Neuronal stem cell (in vitro differentiated cells): Measurements from ENCODE around the gene UMODL1.

ENCODE experiments used
- DNase-seq: peaks from one replicate; pipeline ENCODE4 v3.0.0-alpha.2; 2013; ENCODE audit warnings: low spot score
- H2AFZ ChIP-seq: one replicate; pipeline ENCODE4 v1.6.1; 2013; ENCODE audit warnings: mild to moderate bottlenecking, low read length, inconsistent platforms
- H2AK5ac ChIP-seq: 2 replicates; pipeline ENCODE4 v1.6.1; 2013; ENCODE audit warnings: low read depth, mild to moderate bottlenecking, inconsistent platforms, low read length, moderate library complexity, mixed read lengths
- H2BK120ac ChIP-seq: 2 replicates; pipeline ENCODE4 v1.6.1; 2013; ENCODE audit warnings: low read depth, mild to moderate bottlenecking, inconsistent platforms, low read length, moderate library complexity, mixed read lengths
- H2BK12ac ChIP-seq: one replicate; pipeline ENCODE4 v1.6.1; 2013; ENCODE audit warnings: low read length, inconsistent platforms
- H2BK15ac ChIP-seq: 2 replicates; pipeline ENCODE4 v1.6.1; 2013; ENCODE audit warnings: mild to moderate bottlenecking, low read length, inconsistent platforms, mixed read lengths
- H2BK5ac ChIP-seq: one replicate; pipeline ENCODE4 v1.6.1; 2013; ENCODE audit warnings: inconsistent platforms, mild to moderate bottlenecking, low read length, moderate library complexity
- H3K14ac ChIP-seq: one replicate; pipeline ENCODE4 v1.6.1; 2013; ENCODE audit warnings: low read length, inconsistent platforms
- H3K18ac ChIP-seq: 2 replicates; pipeline ENCODE4 v1.6.1; 2013; ENCODE audit warnings: low read length, inconsistent platforms
- H3K23ac ChIP-seq: 2 replicates; pipeline ENCODE4 v1.6.1; 2013; ENCODE audit warnings: low read depth, mild to moderate bottlenecking, mixed read lengths, low read length, inconsistent platforms; ENCODE audit not compliant: poor library complexity
- H3K27ac ChIP-seq: replicated peaks from 3 replicates; pipeline ENCODE4 v1.5.1; 2013; ENCODE audit warnings: low read length, inconsistent platforms
- H3K27me3 ChIP-seq, 3 experiments: 2 replicates each; pipeline ENCODE4 v1.6.1; 2013; ENCODE audit warnings: low read length in 3 of 3, mild to moderate bottlenecking in 2 of 3, inconsistent platforms in 1 of 3, low read depth in 1 of 3, mixed read lengths in 1 of 3, moderate library complexity in 1 of 3; ENCODE audit not compliant: control insufficient read depth in 3 of 3, insufficient read depth in 3 of 3
- H3K36me3 ChIP-seq, 2 donors: replicated peaks in 1 of 2; 2 replicates each; pipeline ENCODE4 v1.6.1; 2013; ENCODE audit warnings: low read length in 2 of 2; ENCODE audit not compliant: control insufficient read depth in 2 of 2, insufficient read depth in 2 of 2
- H3K4ac ChIP-seq: 2 replicates; pipeline ENCODE4 v1.6.1; 2013; ENCODE audit warnings: inconsistent platforms, mild to moderate bottlenecking, low read length, moderate library complexity
- H3K4me1 ChIP-seq, 2 donors: 1 replicate in 1 of 2; 2 replicates in 1 of 2; pipeline ENCODE4 v1.6.1; 2013; ENCODE audit warnings: low read length in 2 of 2, low read depth in 1 of 2; ENCODE audit not compliant: control insufficient read depth in 2 of 2, insufficient read depth in 1 of 2
- H3K4me2 ChIP-seq: one replicate; pipeline ENCODE4 v1.6.1; 2013; ENCODE audit warnings: mild to moderate bottlenecking, low read length, inconsistent platforms; ENCODE audit not compliant: insufficient read depth, poor library complexity, severe bottlenecking
- H3K4me3 ChIP-seq, 2 donors: 2 replicates each; pipeline ENCODE4 v1.5.1; 2013; ENCODE audit warnings: low read length in 2 of 2, mild to moderate bottlenecking in 2 of 2, inconsistent platforms in 1 of 2, moderate library complexity in 1 of 2
- H3K79me1 ChIP-seq: one replicate; pipeline ENCODE4 v1.6.1; 2013; ENCODE audit warnings: low read depth, mild to moderate bottlenecking, inconsistent platforms, low read length, moderate library complexity
- H3K9ac ChIP-seq: one replicate; pipeline ENCODE4 v1.6.1; 2013; ENCODE audit warnings: mild to moderate bottlenecking, low read depth, low read length, inconsistent platforms; ENCODE audit not compliant: poor library complexity
- H3K9me3 ChIP-seq, 2 donors: replicated peaks in 1 of 2; 2 replicates each; pipeline versions ENCODE3 to v1.6.1; 2013; ENCODE audit warnings: low read length in 2 of 2, mild to moderate bottlenecking in 2 of 2, inconsistent platforms in 1 of 2, low read depth in 1 of 2, mixed read lengths in 1 of 2, moderate library complexity in 1 of 2; ENCODE audit not compliant: control insufficient read depth in 2 of 2, insufficient read depth in 1 of 2
- H4K8ac ChIP-seq: one replicate; pipeline ENCODE4 v1.6.1; 2013; ENCODE audit warnings: low read depth, mild to moderate bottlenecking, inconsistent platforms, low read length, moderate library complexity
- H4K91ac ChIP-seq: one replicate; pipeline ENCODE4 v1.6.1; 2013; ENCODE audit warnings: low read length, low read depth, mild to moderate bottlenecking, inconsistent platforms; ENCODE audit not compliant: poor library complexity
- WGBS, 2 donors: extraction: QIAGEN DNeasy Blood & Tissue Kit; methylation state at CpG; one replicate each; pipeline ENCODE4 v1.1.7; 2013; ENCODE audit warnings: missing lambda C conversion rate in 2 of 2, mixed read lengths in 1 of 2; ENCODE audit not compliant: insufficient read length in 2 of 2, insufficient replicate concordance in 1 of 2; ENCODE audit errors: extremely low coverage in 2 of 2; 5-methylcytosine and 5-hydroxymethylcytosine counted together

UMODL1 gene

DNA sequence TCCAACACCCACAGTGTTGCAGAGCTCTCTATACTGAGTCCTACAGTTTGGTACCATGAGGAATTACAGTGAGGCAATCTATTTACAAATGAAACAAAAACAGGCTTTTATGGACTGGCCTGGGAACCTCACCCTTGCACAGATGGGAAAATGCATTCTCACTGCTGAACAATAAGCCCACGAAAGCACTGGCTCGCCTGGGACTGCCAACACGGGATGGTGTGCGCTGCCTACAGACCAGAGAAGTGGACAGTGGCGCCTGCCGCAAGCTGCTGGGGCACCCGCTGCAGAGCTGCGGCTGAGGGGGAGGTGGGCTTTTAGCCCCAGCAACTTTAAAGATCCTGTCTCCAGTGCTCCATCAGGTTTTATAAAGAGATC, 119.4 kb downstream of the UMODL1 start:
- no peak overlapping the region for H2BK12ac ChIP-seq
- peaks cover 0 to 2% of the 10 kb centered on the region in 2 donors for H3K4me1 ChIP-seq
- H3K4me3 ChIP-seq: no peak overlapping the region
- H3K9ac ChIP-seq: no peak overlapping the region
- H3K36me3 ChIP-seq: no peaks in the 10 kb centered on the region
- H3K27ac ChIP-seq: no peak overlapping the region
- H3K14ac ChIP-seq: no peak overlapping the region
- H3K4me2 ChIP-seq: no peak overlapping the region
- H4K91ac ChIP-seq: no peak overlapping the region
- peaks cover 0 to 2% of the 10 kb centered on the region in 2 donors for H3K9me3 ChIP-seq
- H2BK15ac ChIP-seq: no peak overlapping the region
- no peak overlapping the region for H3K18ac ChIP-seq
- no peak for DNase-seq
- no peak overlapping the region for H4K8ac ChIP-seq
- no peak overlapping the region for H3K23ac ChIP-seq
- no peaks in the 10 kb centered on the region for H3K27me3 ChIP-seq
- H3K4ac ChIP-seq: no peak overlapping the region
- no peak overlapping the region for H2AK5ac ChIP-seq
- no peaks in the 10 kb centered on the region for H3K79me1 ChIP-seq
- H2BK120ac ChIP-seq: no peak overlapping the region
- WGBS, 2 donors: no CpG with 5 or more reads among the region's 8 CpGs
- no peak overlapping the region for H2BK5ac ChIP-seq
- H2AFZ ChIP-seq: no peak overlapping the region

DNA sequence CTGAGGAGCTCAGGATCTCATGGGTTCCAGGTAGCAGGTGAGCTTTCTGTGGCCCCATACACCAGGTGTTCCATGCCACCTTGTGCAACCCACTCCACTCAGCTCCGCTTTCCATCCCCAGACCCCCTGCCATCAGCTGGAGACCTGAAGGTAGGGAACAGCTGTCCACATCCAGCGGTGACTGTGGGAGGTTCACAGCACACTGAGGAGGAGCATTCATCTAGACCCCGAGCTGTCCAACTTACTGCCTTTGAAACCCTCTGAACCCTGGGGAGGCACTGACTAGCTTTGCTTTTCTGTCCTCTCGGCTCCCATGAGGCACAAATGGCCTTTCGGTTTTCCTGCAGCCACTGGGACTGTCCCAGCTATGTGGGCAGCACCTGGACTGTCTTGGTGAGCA, 119.9 kb downstream of the UMODL1 start:
- H2BK12ac ChIP-seq: no peak overlapping the region
- no peak overlapping the region for H2BK120ac ChIP-seq
- WGBS, 2 donors: no CpG with 5 or more reads among the region's 5 CpGs
- H4K91ac ChIP-seq: no peak overlapping the region
- no peak overlapping the region for H3K23ac ChIP-seq
- H4K8ac ChIP-seq: no peak overlapping the region
- no peak overlapping the region for H3K4me3 ChIP-seq
- no peaks in the 10 kb centered on the region for H3K36me3 ChIP-seq
- no peak overlapping the region for H2AFZ ChIP-seq
- no peak overlapping the region for H3K4me2 ChIP-seq
- no peak for DNase-seq
- H3K27ac ChIP-seq: no peak overlapping the region
- no peaks in the 10 kb centered on the region for H3K79me1 ChIP-seq
- peaks cover 0 to 2% of the 10 kb centered on the region in 2 donors for H3K4me1 ChIP-seq
- no peak overlapping the region for H3K4ac ChIP-seq
- H2AK5ac ChIP-seq: no peak overlapping the region
- H3K14ac ChIP-seq: no peak overlapping the region
- H2BK5ac ChIP-seq: no peak overlapping the region
- H3K9me3 ChIP-seq: peaks cover 0 to 2% of the 10 kb centered on the region in 2 donors
- H3K9ac ChIP-seq: no peak overlapping the region
- H3K27me3 ChIP-seq: no peaks in the 10 kb centered on the region
- no peak overlapping the region for H3K18ac ChIP-seq
- no peak overlapping the region for H2BK15ac ChIP-seq

DNA sequence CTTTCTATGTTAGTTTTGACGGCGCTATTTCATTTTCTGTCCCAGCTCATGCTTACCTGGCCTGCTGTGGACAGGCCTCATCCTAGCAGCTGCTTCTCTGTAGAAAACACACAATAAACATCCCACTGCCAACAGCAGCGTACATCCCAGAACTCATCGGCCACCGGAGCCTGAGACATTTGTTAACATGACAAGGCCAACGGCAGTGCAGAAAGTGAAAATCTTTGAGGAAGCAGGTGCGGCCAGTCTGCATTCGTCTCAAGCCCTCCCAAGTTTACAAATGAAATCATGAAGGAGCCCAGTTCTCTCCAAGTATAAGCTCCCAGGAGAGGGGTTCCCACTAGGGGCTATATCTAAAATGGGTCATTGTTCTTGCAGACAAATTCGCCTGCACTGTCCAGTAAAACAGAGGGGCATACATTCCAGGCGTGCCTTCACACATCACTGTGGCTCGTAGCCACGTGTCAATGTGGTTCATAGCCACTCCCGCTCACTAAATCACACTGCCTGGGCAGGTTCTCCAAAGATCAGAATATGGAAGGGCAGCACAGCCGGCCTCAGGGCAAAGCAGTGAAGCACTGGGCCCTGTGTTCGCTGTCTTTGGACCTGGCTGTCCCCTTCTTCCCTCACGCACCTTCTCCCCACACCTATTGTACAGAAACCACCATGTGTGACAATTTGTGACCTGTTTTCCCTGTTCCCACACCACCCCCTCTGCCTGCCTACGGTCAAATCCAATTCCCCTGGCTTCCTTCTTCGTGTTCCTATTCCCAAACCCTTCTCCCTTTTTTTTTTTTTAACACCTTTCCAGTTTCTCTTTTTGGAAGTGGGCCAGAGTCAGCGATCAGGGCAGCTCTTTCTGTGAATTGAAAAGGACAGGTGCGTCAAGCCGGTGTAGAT, 120.8 kb downstream of the UMODL1 start:
- Histone ChIP-seq H2AK5ac (no peak overlapping the region), H3K9me3 (peaks cover 0 to 2% of the 10 kb centered on the region in 2 donors), H3K79me1 (no peaks in the 10 kb centered on the region), H3K4me2 (no peak overlapping the region), H3K4me1 (peaks cover 0 to 2% of the 10 kb centered on the region in 2 donors), H3K14ac (no peak overlapping the region), H3K36me3 (no peaks in the 10 kb centered on the region), H2AFZ (no peak overlapping the region), H3K27ac (no peak overlapping the region), H3K9ac (no peak overlapping the region), H4K91ac (no peak overlapping the region), H2BK5ac (no peak overlapping the region), H3K27me3 (no peaks in the 10 kb centered on the region), H4K8ac (no peak overlapping the region), H3K4me3 (no peak overlapping the region), H2BK15ac (no peak overlapping the region), H2BK120ac (no peak overlapping the region), H3K4ac (no peak overlapping the region), H3K23ac (no peak overlapping the region), H3K18ac (peak overlapping the region; percentile 32), H2BK12ac (peak overlapping the region; percentile 43)
- WGBS, 2 donors: no CpG with 5 or more reads among the region's 21 CpGs
- DNase-seq: no peak
